WTC11 (cell line): Measurements from ENCODE around the gene MCEMP1. TPM values are rescaled to one million over a fixed set of nuclear protein-coding genes. Genes with fewer than 3 reads are reported as not detected.

Experiments
- ATAC-seq: fragments of 200-7000 bp; cut with Tn5 transposase; 2 replicates; pipeline ENCODE4 v1.10.0; 2021; ENCODE audit warnings: mild to moderate bottlenecking, moderate library complexity
- CTCF ChIA-PET: fragments of 300-600 bp; sonication (Branson Sonifier 250); formaldehyde crosslinking; loops from one replicate; lab custom pipeline; 2021; ENCODE audit warnings: antibody characterized with exemption; lab: Charles Lee
- POLR2A ChIA-PET: fragments of 350-600 bp; sonication (Branson Sonifier 250); formaldehyde crosslinking; loops from one replicate; lab custom pipeline; 2021; ENCODE audit warnings: antibody characterized with exemption; lab: Charles Lee
- DNase-seq: peaks from one replicate; pipeline ENCODE4 v3.0.0; 2021; ENCODE audit warnings: low spot score
- H3K27ac Mint-ChIP-seq: 2 replicates; pipeline ENCODE4 v1.8.0; 2021; ENCODE audit warnings: mixed read lengths
- H3K27me3 Mint-ChIP-seq: 2 replicates; pipeline ENCODE4 v1.8.0; 2021; ENCODE audit warnings: low read depth, mild to moderate bottlenecking, moderate library complexity, mixed read lengths
- H3K36me3 Mint-ChIP-seq: 2 replicates; pipeline ENCODE4 v1.8.0; 2021; ENCODE audit warnings: mixed read lengths
- H3K4me1 Mint-ChIP-seq: 2 replicates; pipeline ENCODE4 v1.8.0; 2022; ENCODE audit warnings: mixed read lengths
- H3K4me3 Mint-ChIP-seq: 2 replicates; pipeline ENCODE4 v1.8.0; 2021; ENCODE audit warnings: mild to moderate bottlenecking, moderate library complexity, mixed read lengths
- H3K9me3 Mint-ChIP-seq: 2 replicates; pipeline ENCODE4 v1.8.0; 2021; ENCODE audit warnings: mixed read lengths
- ATF1 ChIP-seq: sonication (generic); formaldehyde crosslinking; IDR thresholded peaks from 2 replicates; pipeline ENCODE4 v1.8.1; 2023; ENCODE audit warnings: mild to moderate bottlenecking, moderate library complexity, missing genetic modification reagents
- CBFB ChIP-seq: sonication (generic); formaldehyde crosslinking; IDR thresholded peaks from 2 replicates; pipeline ENCODE4 v1.8.1; 2022; ENCODE audit warnings: mild to moderate bottlenecking, low read depth, missing genetic modification reagents
- CDX4 ChIP-seq: fragments of 250-450 bp; sonication (Bioruptor Pico); IDR thresholded peaks from 2 replicates; pipeline ENCODE4 v1.9.0; 2021; ENCODE audit warnings: moderate library complexity, mild to moderate bottlenecking, inconsistent platforms, borderline replicate concordance
- CREM ChIP-seq: sonication (generic); formaldehyde crosslinking; IDR thresholded peaks from 2 replicates; pipeline ENCODE4 v1.8.1; 2022; ENCODE audit warnings: mild to moderate bottlenecking, missing genetic modification reagents, moderate library complexity
- E2F1 ChIP-seq: sonication (generic); formaldehyde crosslinking; IDR thresholded peaks from 2 replicates; pipeline ENCODE4 v1.8.0; 2022; ENCODE audit warnings: mild to moderate bottlenecking, missing genetic modification reagents
- GTF2I ChIP-seq: fragments of 250-450 bp; sonication (Bioruptor Pico); conservative IDR thresholded peaks from 2 replicates; pipeline ENCODE4 v1.4.0; 2021; ENCODE audit warnings: mild to moderate bottlenecking
- HMGXB4 ChIP-seq: sonication (generic); formaldehyde crosslinking; IDR thresholded peaks from 2 replicates; pipeline ENCODE4 v1.8.1; 2023; ENCODE audit warnings: mild to moderate bottlenecking, moderate library complexity, missing genetic modification reagents
- KAT7 ChIP-seq: sonication (generic); formaldehyde crosslinking; IDR thresholded peaks from 2 replicates; pipeline ENCODE4 v1.8.1; 2023; ENCODE audit warnings: missing genetic modification reagents, mild to moderate bottlenecking, borderline replicate concordance
- MLX ChIP-seq: sonication (generic); formaldehyde crosslinking; IDR thresholded peaks from 2 replicates; pipeline ENCODE4 v1.8.1; 2023; ENCODE audit warnings: mild to moderate bottlenecking, missing genetic modification reagents, moderate library complexity
- PRRX2 ChIP-seq: fragments of 250-450 bp; sonication (Bioruptor Pico); IDR thresholded peaks from 2 replicates; pipeline ENCODE4 v1.8.0; 2021; ENCODE audit warnings: mild to moderate bottlenecking
- SMAD4 ChIP-seq: sonication (generic); formaldehyde crosslinking; IDR thresholded peaks from 2 replicates; pipeline ENCODE4 v1.8.0; 2022; ENCODE audit warnings: mild to moderate bottlenecking, missing genetic modification reagents
- SOX15 ChIP-seq: fragments of 250-450 bp; sonication (Bioruptor Pico); IDR thresholded peaks from 2 replicates; pipeline ENCODE4 v1.9.0; 2021; ENCODE audit warnings: mild to moderate bottlenecking
- ZNF138 ChIP-seq: sonication (generic); formaldehyde crosslinking; conservative IDR thresholded peaks from 2 replicates; pipeline ENCODE4 v1.8.1; 2022; ENCODE audit warnings: mild to moderate bottlenecking, moderate library complexity, missing genetic modification reagents
- ZNF281 ChIP-seq: sonication (generic); formaldehyde crosslinking; IDR thresholded peaks from 2 replicates; pipeline ENCODE4 v1.8.0; 2023; ENCODE audit warnings: mild to moderate bottlenecking, missing genetic modification reagents
- ZNF317 ChIP-seq: sonication (generic); formaldehyde crosslinking; IDR thresholded peaks from 2 replicates; pipeline ENCODE4 v1.8.1; 2023; ENCODE audit warnings: low read depth, mild to moderate bottlenecking, moderate library complexity, missing genetic modification reagents, borderline replicate concordance
- ZNF671 ChIP-seq: fragments of 250-450 bp; sonication (Bioruptor Pico); IDR thresholded peaks from 2 replicates; pipeline ENCODE4 v1.8.0; 2021; ENCODE audit warnings: mild to moderate bottlenecking
- ZSCAN18 ChIP-seq: fragments of 250-450 bp; sonication (Bioruptor Pico); IDR thresholded peaks from 2 replicates; pipeline ENCODE4 v2.1.2; 2022; ENCODE audit warnings: mild to moderate bottlenecking, moderate library complexity
- total RNA-seq: library from RNA; stranded (reverse); gene quantifications from 3 replicates; pipeline ENCODE4 v1.2.3, GENCODE V29; 2021

MCEMP1 gene
- total RNA-seq, 1 experiment from 2014 or later, result not detected

GRCh38 chr19:7627166-7627565 lies 49.7 kb upstream of the MCEMP1 start (continued):
- TF ChIP-seq ZNF138 (CRISPR knock-in tag) (no peak), SOX15 (CRISPR knock-in tag) (no peak), CREM (CRISPR knock-in tag) (no peak), ZNF671 (no peak), E2F1 (CRISPR knock-in tag) (no peak), MLX (CRISPR knock-in tag) (no peak), ATF1 (no peak), GTF2I (no peak), SMAD4 (CRISPR knock-in tag) (no peak), HMGXB4 (CRISPR knock-in tag) (no peak), ZSCAN18 (CRISPR knock-in tag) (no peak)

- H3K4me3 Mint-ChIP-seq, result peak overlapping the region; percentile 90
- peaks cover 24% of the 10 kb centered on the region for H3K4me1 Mint-ChIP-seq
- TF ChIP-seq E2F1 (CRISPR knock-in tag) (no peak), HMGXB4 (CRISPR knock-in tag) (no peak), CDX4 (no peak), ZNF281 (no peak), ZNF317 (CRISPR knock-in tag) (no peak), KAT7 (CRISPR knock-in tag) (no peak), ZNF671 (no peak), CBFB (no peak), ATF1 (no peak), PRRX2 (no peak)
- POLR2A ChIA-PET, result interaction anchor here (0.5 to 1.1 kb wide), 2 partner anchors 23 to 1125 kb away, joined by 3 to 8 read pairs; no protein-coding TSS in a partner anchor
- peak overlapping the region; percentile 98 for H3K27ac Mint-ChIP-seq
- peaks cover 12% of the 10 kb centered on the region for H3K36me3 Mint-ChIP-seq
- H3K9me3 Mint-ChIP-seq, result no peaks in the 10 kb centered on the region
- ATAC-seq, result no peak
- no peaks in the 10 kb centered on the region for H3K27me3 Mint-ChIP-seq
- CTCF ChIA-PET, result interaction anchor here (0.7 to 2.5 kb wide), 12 partner anchors 9 to 527 kb away, joined by 3 to 32 read pairs (median 4); partner anchors contain the start of gene TRAPPC5
- DNase-seq, result no peak
Measured at GRCh38 chr19:7628589-7629311, 48.1 kb upstream of the MCEMP1 start.
